Suprapubic skin (tissue), 4 donors: ENCODE data around the gene DTX3L.

Experiments
- POLR2A ChIP-seq, 2 donors: fragments of 450-650 bp; IDR thresholded peaks; one replicate each; pipeline ENCODE4 v1.6.1; 2017; ENCODE audit warnings: antibody characterized with exemption in 2 of 2, mild to moderate bottlenecking in 2 of 2, moderate library complexity in 2 of 2
- POLR2AphosphoS5 ChIP-seq, 3 donors: sonication (generic); formaldehyde crosslinking; IDR thresholded peaks; one replicate each; pipeline ENCODE4 v1.6.1; 2017; ENCODE audit warnings: antibody characterized with exemption in 3 of 3
- TF ChIP-seq, protein P1 (sequence below), 2 donors: fragments of 200-600 bp in 1 of 2; fragments of 450-650 bp in 1 of 2; sonication (generic) in 1 of 2; IDR thresholded peaks; one replicate each; pipeline ENCODE4 v1.5.1; 2016 to 2019; ENCODE audit warnings: antibody characterized with exemption in 2 of 2, mild to moderate bottlenecking in 1 of 2, moderate library complexity in 1 of 2

DNA sequence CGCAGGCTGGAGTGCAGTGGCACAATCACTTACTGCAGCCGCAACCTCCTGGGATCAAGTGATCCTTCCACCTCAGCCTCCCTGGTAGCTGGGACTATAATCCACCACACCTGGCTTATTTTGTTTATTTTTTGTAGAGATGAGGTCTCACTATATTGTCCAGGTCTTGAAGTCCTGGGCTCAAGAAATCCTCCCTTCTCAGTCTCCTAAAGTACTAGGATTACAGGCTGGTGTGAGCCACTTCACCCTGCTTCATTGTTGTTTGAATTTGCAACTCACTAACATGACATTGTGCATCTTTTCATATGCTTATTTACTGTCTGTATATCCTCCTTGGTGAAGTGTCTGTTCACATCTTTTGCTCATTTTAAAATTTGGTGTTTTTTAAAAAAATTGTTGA is 23.4 kb downstream of the DTX3L start:
- TF ChIP-seq, protein P1, sequence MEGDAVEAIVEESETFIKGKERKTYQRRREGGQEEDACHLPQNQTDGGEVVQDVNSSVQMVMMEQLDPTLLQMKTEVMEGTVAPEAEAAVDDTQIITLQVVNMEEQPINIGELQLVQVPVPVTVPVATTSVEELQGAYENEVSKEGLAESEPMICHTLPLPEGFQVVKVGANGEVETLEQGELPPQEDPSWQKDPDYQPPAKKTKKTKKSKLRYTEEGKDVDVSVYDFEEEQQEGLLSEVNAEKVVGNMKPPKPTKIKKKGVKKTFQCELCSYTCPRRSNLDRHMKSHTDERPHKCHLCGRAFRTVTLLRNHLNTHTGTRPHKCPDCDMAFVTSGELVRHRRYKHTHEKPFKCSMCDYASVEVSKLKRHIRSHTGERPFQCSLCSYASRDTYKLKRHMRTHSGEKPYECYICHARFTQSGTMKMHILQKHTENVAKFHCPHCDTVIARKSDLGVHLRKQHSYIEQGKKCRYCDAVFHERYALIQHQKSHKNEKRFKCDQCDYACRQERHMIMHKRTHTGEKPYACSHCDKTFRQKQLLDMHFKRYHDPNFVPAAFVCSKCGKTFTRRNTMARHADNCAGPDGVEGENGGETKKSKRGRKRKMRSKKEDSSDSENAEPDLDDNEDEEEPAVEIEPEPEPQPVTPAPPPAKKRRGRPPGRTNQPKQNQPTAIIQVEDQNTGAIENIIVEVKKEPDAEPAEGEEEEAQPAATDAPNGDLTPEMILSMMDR (IDR thresholded peaks at IDR 0.05), result no peak
- TF ChIP-seq POLR2A (IDR thresholded peaks at IDR 0.05), result no peak
- no peak for TF ChIP-seq POLR2AphosphoS5 (IDR thresholded peaks at IDR 0.05)
